Activated CD4-positive, alpha-beta T cell treated with anti-CD3 and anti-CD28 coated beads, Interleukin-2, amount 50 U/mL, for 1 hour (primary cell): Measurements from ENCODE around the gene GADD45B.
"Not testable (repeated sequence)": the region's sequence is repeated elsewhere in the genome, so short reads cannot be mapped to it uniquely, and the experiment has no call there.

ENCODE experiments used
- DNase-seq: peaks from one replicate; pipeline ENCODE4 v3.0.0-alpha.2; 2020

GADD45B gene

DNA sequence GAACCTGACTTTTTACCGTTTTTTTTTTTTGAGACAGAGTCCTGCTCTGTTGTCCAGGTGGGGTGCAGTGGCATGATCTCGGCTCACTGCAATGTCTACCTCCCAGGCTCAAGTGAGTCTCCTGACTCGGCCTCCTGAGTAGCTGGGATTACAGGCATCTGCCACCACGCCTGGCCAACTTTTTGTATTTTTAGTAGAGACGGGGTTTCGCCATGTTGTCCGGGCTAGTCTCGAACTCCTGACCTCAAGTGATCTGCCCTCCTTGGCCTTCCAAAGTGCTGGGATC lies 6.1 kb upstream of the GADD45B start:
- not testable (repeated sequence) for DNase-seq

DNA sequence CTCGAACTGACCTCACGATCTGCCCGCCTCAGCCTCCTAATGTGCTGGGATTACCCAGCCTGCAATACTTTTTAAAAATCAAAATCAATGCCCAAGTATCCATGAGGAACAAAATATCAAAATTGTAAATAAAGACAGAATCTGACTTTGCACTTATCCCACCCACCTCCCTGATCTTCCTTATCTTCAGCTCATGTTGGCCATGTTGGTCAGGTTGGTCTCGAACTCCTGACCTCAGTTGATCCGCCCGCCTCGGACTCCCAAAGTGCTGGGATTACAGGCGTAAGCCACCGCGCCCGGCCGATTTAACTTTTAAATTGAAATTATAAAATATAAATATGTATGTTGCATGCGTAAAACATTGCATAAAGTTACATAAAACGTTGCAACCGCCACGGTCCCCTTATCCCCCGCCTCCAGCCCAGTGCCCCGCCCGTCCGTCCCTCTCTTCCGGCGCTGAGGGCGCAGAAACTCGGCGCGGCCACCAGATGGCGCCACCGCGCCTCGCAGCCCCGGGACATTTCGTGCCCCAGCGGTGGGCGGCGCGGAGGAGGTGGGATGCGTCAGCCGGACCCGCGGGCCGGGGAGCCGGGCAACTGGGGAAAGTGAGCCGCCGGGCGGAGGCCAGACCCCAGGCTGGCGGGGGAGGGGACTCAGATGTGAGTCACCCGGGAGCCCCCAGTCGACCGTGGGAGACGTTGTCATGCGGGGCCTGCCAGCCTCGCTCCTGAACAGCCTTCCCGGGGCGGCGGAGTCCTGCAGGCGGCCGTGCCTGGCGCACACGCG lies 1.5 kb upstream of the GADD45B start:
- DNase-seq = peak; percentile 80

DNA sequence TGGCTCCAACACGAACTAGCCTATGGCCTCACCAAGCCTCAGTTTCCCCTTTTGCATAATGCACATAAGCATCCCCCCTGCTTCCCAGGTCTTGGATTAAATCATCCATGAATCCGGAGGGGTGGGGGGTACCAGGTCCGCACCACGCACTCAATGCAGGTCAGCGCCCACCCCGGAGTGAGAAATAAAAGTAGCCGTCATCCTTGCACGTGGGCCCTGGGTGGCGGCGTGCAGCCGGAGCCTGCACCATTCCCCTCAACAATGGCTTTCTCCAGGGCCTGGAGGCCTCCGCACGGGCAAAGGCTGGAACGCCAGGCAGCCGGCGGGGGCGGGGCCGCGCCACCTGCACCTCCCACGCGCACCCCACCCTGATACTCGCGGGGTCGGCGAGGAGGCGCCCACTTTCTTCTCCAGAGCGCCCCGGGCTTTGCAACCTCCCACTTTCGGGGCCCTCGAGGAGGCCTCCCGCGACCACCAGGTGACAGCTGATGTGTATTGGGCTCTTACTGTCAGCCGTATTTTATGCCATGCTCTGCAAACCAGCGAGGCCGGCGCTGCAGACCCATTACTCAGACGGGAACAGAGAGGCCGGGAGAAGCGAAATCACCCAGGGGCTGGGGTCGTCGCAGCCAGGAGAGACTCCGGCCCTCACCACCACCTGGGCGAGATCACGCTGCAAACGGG lies 767 bp upstream of the GADD45B start:
- DNase-seq = peak; percentile 53

DNA sequence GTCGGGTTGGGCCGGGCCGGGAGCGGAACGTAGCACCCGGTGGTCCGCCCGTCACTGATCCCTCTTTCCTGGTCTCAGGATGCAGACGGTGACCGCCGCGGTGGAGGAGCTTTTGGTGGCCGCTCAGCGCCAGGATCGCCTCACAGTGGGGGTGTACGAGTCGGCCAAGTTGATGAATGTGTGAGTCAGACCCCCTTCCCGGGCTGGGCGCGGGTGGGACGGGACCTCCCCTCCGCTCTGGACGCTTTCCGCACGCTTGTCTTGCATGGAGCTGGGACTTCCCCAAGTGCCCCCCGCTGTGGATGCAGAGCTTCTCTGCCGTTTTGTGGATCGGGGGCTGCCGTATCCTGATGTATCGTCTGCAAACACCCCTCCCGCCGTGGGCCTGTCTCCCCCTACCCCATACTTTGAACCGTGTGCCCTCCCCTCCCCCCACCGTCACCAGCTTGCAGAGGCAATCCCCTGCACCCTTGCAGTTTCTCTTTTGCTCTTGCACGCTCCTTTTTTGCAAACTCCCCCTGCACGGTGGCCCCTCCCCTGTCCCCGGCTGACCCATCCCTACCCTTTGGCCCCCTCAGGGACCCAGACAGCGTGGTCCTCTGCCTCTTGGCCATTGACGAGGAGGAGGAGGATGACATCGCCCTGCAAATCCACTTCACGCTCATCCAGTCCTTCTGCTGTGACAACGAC lies 669 bp downstream of the GADD45B start:
- peak; percentile 58 for DNase-seq

DNA sequence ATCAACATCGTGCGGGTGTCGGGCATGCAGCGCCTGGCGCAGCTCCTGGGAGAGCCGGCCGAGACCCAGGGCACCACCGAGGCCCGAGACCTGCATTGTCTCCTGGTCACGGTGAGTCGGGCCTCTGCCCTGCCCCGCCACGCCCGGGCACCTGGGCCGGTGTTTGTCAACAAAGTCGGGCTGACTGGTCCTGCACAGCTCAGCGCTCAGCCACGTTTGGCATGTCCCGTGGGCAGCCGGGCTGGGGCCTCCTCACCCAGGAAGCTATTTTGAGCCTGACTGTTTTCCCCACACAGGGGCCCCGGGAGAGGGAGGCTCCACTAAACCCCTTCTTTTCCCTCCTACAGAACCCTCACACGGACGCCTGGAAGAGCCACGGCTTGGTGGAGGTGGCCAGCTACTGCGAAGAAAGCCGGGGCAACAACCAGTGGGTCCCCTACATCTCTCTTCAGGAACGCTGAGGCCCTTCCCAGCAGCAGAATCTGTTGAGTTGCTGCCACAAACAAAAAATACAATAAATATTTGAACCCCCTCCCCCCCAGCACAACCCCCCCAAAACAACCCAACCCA lies 1.3 kb downstream of the GADD45B start:
- DNase-seq = peak; percentile 32

DNA sequence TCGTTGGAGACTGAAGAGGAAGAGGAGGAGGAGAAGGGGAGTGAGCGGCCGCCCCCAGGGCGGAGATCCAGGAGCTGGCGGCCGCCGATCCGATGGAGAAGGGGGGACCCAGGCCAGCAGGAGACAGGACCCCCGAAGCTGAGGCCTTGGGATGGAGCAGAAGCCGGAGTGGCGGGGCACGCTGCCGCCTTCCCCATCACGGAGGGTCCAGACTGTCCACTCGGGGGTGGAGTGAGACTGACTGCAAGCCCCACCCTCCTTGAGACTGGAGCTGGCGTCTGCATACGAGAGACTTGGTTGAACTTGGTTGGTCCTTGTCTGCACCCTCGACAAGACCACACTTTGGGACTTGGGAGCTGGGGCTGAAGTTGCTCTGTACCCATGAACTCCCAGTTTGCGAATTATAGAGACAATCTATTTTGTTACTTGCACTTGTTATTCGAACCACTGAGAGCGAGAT lies 1.8 kb downstream of the GADD45B start:
- DNase-seq = peak; percentile 29

DNA sequence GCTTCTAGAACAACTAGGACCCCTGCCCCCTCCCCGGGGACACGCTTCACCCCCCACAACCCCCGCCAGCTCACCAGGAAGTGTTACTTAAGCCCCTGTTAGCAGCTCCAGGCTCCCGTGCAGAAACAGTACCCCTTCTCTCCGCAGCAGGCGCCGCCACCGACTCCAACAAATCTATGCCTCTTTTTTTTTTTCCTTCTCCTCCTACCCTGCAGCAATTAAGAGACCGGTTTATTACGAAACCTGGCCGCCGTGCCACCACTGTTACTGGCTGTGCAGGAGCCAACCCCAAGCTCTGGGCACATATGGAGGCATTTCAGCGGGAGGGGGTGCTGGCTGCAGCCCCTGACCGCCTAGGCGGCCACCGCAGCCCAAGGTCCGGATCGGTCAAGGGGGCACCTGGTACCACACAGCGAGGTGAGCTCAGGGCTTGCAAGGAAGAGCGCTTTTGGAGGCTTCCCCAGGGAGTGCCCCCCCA lies 2.4 kb downstream of the GADD45B start:
- peak; percentile 63 for DNase-seq

DNA sequence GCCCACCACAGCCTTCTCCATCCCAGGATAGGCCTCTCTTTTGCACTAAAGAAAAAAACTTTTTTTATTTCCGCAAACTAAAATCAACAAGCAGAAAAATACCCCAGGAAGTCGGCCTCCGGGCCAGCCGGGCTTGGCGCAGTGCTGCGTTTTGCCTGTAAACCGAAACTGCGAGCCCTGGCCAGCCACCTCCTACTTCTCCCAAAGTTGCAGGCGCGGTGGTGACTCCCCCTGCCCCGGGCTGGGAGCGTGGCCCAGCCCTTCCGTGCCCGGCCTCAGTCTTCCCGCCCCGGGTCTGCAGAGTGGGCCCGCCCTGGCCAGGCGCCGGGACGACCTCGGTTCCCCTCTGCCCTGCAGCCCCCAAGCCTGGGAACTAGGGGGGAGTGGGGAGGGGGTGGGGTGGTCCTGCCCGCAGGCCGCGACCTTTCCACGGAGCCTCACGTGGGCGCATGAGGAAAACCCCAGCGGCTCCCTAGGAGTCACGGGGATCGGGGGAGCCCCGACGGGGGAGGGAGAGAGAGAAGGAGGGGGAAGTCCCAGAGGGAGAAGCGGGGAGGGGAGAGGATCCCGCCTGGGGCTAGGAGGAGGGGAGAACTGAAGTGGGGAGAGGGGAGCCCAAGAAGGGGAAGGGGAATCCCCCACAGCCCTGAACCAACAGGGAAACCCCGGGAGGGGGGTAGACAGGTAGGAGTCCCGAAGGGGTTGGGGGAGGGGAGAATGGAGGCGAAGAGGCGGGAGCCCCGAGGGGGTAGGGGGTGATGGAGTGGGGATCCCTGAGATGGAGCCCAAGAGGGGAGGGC lies 3.0 kb downstream of the GADD45B start:
- DNase-seq = peak; percentile 68

DNA sequence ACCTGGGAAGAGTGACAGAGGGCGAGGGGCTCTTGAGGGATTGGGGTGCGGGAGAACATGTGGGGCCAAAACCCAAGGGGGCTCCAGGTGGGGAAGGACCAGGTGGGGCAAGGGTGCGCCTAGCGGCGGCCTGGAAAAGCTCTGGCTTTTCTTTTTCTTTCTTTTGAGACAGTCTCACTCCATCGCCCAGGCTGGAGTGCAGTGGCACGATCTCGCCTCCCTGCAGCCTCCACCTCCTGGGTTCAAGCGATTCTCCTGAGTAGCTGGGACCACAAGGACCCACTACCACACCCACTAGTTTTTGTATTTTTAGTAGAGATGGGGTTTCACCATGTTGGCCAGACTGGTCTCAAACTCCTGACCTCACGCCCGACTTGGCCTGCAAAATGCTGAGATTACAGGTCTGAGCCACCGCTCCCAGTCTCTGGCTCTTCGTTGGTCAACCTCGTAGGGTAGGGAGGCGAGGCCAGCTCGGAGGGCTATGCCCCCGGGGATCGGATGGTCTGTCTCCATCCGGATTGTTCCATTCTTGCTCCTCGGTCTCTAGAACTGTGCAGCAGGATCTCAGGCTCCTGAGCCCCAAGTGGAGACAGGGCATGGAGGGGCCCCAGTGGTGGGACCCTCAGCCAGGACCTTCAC lies 3.7 kb downstream of the GADD45B start:
- DNase-seq = no peak

DNA sequence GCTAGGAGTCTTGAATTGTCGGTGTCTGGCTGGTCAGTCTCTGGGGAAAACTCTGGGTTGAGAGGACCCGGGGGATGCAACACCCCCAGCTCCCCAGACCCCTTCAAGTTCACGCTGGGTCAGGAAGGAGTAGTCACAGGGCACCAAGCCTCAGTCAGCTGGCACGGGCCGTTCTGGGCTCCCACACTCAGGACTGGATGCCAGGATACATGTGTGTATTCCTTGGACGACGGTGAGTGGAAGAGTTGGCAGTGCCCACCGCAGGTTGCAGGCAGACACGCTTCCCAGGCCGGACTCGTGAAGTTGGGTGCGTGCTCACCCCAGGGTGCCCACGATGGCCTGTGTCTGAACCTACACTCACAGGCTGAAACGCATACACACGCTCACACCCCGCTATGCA lies 5.5 kb downstream of the GADD45B start:
- no peak for DNase-seq

DNA sequence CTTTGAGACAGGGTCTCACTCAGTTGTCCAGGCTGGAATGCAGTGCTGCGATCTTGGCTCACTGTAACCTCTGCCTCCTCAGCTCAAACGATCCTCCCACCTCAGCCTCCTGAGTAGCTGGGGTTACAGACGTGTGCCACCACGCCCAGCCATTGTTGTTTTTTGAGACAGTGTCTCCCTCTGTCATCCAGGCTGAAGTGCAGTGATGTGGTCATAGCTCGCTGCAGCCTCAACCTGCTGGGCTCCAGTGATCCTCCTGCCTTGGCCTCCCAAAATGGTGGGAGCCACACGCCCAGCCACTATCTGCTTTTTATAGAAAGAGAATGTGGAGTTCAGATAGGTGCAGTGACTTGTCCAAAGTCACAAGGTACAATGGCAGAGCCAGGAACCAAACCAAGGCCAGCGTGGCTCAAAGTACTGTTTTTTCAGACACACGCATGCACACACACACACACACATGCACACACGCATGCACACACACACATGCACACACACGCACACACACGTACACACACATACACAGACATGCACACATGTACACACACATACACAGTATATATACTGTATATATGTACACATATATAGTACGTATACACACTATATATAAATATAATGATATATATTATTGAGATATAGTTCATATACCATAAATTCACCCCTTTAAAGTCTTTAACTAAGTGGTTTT lies 6.6 kb downstream of the GADD45B start:
- no peak for DNase-seq

DNA sequence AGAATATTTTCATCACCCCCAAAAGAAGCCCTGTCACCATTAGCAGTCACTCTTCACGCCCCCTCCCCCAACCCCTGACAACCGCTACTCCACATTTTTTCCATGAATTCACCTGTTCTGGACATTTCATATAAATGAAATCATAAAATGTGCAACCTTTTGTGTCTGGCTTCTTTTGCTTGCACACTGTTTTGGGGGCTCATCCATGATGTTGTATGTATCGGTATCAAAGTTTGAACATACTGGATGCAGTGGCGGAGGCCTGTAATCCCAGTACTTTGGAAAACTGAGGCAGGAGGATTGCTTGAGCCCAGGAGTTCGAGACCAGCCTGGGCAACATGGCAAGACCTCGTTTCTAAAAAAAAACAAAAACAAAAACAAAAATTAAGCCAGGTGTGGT lies 7.2 kb downstream of the GADD45B start:
- no peak for DNase-seq

DNA sequence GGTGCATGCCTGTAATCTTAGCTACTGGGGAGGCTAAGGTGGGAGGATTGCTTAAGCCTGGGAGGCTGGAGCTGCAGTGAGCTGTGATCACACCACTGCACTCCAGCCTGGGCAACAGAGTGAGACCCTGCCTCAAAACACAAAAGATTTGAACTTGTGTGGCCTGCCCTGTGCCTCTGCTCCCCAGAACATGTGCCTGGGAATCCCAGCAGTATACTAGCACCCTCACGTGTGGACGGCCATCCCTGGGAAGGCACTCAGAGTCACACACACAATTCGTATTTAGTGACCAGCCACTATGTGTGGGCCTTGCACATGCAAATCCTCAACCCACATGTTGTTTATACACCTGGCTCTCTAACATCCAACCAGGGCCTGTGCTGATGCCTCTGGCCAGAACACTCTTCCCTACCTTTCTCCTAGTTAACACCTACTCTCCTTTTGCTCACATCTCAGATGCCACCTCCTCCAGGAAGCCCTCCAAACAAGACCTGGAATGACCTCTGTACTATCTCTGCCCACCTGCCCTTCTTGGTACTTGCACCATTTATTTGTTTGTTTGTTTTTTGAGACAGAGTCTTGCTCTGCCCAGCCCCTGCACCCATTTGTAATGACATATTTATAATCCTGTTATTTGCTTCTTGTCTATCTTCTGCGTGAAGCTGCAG lies 7.7 kb downstream of the GADD45B start:
- DNase-seq = no peak

DNA sequence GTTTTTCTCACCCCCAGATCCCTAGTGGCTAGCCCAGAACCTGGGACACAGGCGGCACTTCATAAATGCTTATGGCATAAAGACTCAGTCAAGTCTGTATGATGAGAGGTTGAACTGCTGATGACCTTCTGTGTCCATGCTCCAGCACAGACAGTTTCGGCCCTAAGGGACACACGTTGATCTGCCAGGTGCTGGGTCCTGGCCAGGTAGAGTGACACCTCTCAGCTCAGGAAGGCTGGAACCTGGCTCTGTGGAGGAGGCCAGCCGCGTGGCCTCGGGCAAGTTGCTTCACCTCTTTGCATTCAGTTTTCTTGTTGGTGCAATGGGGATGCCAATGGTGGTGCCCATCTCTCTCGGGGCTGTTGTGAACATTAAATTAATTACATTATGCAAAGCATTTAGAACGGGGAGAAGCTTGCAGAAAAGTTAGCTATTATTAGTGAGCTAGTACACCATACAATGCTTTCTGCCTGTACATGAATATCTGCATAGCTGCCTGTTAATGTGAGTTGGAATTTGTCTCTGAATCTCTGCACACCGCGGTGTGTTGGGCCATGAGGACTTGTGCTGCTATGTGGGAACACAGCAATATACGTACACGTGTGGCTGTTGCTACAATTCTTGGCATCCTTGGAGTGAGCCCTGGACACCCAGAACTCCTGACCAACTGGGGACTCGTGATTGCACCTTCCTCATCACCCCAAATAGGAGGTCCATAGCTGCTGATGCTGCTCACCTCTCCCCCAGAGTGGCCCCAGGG lies 8.4 kb downstream of the GADD45B start:
- DNase-seq = no peak

DNA sequence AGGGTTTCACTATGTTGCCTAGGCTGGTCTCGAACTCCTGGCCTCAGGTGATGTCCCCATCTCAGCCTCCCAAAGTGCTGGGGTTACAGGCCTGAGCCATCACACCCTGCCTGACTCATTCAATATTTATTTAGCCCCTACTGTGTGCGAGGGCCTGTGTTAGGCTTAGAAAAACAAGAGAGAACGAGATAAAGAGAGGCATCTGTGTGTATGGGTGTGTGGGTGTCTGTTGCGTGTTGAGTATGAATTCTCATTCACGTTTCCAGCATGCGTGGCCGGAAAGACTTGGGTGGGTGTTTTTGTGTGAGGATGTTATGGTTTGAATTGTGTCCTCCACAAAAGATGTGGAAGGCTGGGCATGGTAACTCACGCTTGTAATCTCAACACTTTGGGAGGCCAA lies 9.5 kb downstream of the GADD45B start:
- no peak for DNase-seq

DNA sequence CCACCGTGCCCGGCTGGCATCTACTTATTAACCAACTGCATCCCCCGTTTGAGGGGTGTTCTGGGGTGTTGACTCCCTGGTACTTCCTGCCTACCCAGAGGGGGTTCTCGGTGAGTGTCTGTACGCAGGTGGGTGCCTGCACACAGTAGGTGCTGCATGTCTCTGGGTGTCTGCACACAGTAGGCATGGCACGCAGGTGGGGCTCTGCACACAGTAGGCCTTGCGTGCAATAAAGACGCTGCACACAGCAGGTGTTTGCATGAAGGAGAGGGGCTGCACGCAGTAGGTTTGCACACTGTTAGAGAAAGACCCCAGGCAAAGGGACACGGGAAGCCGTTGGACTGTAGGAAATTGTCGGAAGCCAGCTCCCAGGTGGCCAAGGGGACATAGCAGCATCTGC lies 11.2 kb downstream of the GADD45B start:
- DNase-seq = no peak

DNA sequence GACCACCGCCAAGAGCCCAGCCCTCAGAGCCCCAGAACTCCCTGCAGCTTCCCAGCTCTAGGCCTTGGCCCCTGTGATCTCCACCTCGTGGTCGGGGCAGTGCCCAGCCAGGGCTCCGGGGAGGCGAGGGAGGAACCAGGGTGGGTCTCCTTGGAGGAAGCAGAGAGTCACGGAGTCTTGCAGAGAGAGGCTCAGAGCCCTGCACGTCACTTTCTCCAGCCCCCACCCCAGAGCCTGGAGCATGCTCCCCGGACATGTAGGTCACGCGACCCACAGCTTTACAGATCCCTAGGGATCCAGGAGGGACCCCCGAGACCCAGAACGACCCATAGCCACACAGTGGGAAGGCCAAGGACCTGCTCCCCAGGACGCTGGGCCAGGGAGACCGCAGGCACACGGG lies 11.9 kb downstream of the GADD45B start:
- DNase-seq = no peak

DNA sequence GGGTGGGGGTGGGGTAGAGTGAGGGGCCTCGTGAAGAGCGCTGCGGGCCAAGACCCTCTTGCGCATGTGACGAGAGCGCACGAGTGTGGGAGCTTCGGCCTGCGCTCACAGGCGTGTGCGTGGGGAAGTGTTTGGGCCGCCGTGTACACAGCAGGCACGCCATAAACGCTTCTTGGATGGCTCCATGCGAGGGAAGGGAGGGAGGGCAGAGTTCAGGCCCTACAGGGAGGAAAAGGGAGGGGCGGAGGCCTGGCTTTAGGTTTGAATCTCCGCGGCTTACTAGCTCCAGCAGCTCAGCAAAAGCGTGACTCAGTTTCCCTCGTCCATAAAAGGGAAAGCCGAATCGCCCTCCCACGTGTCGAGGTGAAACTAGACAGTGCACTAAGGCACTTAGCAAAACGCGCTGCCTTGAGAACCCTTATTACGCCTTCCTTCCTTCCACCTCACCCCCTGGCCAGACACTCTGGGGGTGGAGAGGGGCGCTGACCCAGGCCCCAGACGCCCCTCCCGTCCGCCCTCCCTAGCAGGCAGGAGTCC lies 12.5 kb downstream of the GADD45B start:
- DNase-seq = no peak

DNA sequence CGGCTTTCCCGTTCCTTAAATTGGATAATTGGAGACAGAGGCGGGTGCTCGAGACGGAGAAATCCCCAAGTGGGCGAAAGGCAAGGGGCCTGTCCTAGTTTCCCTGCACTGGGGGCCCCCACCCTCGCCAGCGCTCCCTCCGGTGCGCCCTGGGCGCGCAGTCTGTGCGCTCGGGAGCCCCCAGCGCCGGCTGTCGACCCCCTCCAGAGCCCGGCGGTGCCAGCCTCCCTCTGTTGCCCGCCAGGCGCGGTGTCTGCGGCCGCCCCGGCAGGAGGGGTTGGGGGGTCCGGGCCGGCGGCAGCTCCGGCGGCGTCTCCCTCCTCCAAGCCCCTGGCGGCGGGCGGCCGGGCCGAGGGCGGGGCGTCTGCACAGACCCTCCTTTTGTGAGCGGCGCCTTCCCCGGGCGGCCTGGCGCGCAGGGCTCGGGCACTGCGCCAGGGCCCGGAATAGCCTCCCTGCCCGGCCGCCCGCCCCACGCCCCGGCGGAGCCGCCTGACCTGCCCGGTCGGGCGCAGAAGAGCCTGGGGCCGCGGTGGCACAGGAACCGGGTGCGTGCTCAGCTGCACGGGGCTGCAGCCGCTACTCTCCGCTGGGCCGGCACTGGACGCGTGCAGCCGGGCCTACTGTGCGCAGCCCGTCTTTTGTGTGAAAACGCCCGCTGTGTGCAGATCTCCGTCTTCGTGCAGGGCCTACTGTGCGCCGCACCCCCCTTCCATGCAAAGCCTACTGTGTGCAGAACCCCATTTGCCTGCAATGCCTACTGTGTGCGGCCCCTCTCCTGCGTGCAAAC lies 13.2 kb downstream of the GADD45B start:
- no peak for DNase-seq
